ENCODE data around the gene PKNOX2.
A peak's percentile ranks its signal among the peaks of the same experiment; 100 is the strongest.
"Not testable (repeated sequence)": the region's sequence is repeated elsewhere in the genome, so short reads cannot be mapped to it uniquely, and the experiment has no call there.

PKNOX2 gene

GRCh38 chr11:125207866-125208425 is 43.4 kb downstream of the PKNOX2 start:
- peak; percentile 4 for DNase-seq (ENCODE audit: low read depth)

GRCh38 chr11:125210066-125210465 is 45.5 kb downstream of the PKNOX2 start:
- no peak for DNase-seq (ENCODE audit: low read depth)

GRCh38 chr11:125211191-125211947 is 46.8 kb downstream of the PKNOX2 start:
- no peak for DNase-seq (ENCODE audit: low read depth)

GRCh38 chr11:125211948-125212340 is 47.4 kb downstream of the PKNOX2 start:
- DNase-seq (ENCODE audit: low read depth) = no peak

GRCh38 chr11:125214601-125215565 is 50.3 kb downstream of the PKNOX2 start:
- no peak for DNase-seq (ENCODE audit: low read depth)

GRCh38 chr11:125215976-125216375 is 51.4 kb downstream of the PKNOX2 start:
- DNase-seq (ENCODE audit: low read depth) = peak; percentile 29

GRCh38 chr11:125218336-125218735 is 53.8 kb downstream of the PKNOX2 start:
- no peak for DNase-seq (ENCODE audit: low read depth)

- DNase-seq (ENCODE audit: low read depth) = no peak
Measured at GRCh38 chr11:125221461-125221860, 56.9 kb downstream of the PKNOX2 start.

- no peak for DNase-seq (ENCODE audit: low read depth)
Measured at GRCh38 chr11:125222494-125222893, 57.9 kb downstream of the PKNOX2 start.

- DNase-seq (ENCODE audit: low read depth) = not testable (repeated sequence)
Measured at GRCh38 chr11:125223161-125223560, 58.6 kb downstream of the PKNOX2 start.

- no peak for DNase-seq (ENCODE audit: low read depth)
Measured at GRCh38 chr11:125223901-125224361, 59.4 kb downstream of the PKNOX2 start.

GRCh38 chr11:125224391-125225021 is 60.0 kb downstream of the PKNOX2 start:
- DNase-seq (ENCODE audit: low read depth) = no peak

GRCh38 chr11:125225401-125225800 is 60.9 kb downstream of the PKNOX2 start:
- no peak for DNase-seq (ENCODE audit: low read depth)

GRCh38 chr11:125226031-125226430 is 61.5 kb downstream of the PKNOX2 start:
- DNase-seq (ENCODE audit: low read depth) = no peak

- DNase-seq (ENCODE audit: low read depth) = no peak
Measured at GRCh38 chr11:125226706-125227105, 62.2 kb downstream of the PKNOX2 start.

- no peak for DNase-seq (ENCODE audit: low read depth)
Measured at GRCh38 chr11:125227151-125227550, 62.6 kb downstream of the PKNOX2 start.

- no peak for DNase-seq (ENCODE audit: low read depth)
Measured at GRCh38 chr11:125228445-125228844, 63.9 kb downstream of the PKNOX2 start.

- no peak for DNase-seq (ENCODE audit: low read depth)
Measured at GRCh38 chr11:125228993-125229392, 64.4 kb downstream of the PKNOX2 start.

- DNase-seq (ENCODE audit: low read depth) = no peak
Measured at GRCh38 chr11:125229916-125230315, 65.4 kb downstream of the PKNOX2 start.

GRCh38 chr11:125233116-125233515 is 68.6 kb downstream of the PKNOX2 start:
- no peak for DNase-seq (ENCODE audit: low read depth)

GRCh38 chr11:125233736-125234275 is 69.3 kb downstream of the PKNOX2 start:
- DNase-seq (ENCODE audit: low read depth) = no peak

GRCh38 chr11:125235071-125235471 is 70.5 kb downstream of the PKNOX2 start:
- DNase-seq (ENCODE audit: low read depth) = no peak
